Neural progenitor cell (in vitro differentiated cells): ENCODE results near the gene MAST2.

Source experiments
- CTCF ChIP-seq: fragments of 200-600 bp; sonication (generic); IDR thresholded peaks from 2 replicates; pipeline ENCODE4 v1.5.1; 2017; ENCODE audit warnings: antibody characterized with exemption, mild to moderate bottlenecking
- EZH2 ChIP-seq: fragments of 200-600 bp; sonication (generic); IDR thresholded peaks from 2 replicates; pipeline ENCODE4 v1.6.1; 2017; ENCODE audit warnings: antibody characterized with exemption, mild to moderate bottlenecking, moderate library complexity

DNA sequence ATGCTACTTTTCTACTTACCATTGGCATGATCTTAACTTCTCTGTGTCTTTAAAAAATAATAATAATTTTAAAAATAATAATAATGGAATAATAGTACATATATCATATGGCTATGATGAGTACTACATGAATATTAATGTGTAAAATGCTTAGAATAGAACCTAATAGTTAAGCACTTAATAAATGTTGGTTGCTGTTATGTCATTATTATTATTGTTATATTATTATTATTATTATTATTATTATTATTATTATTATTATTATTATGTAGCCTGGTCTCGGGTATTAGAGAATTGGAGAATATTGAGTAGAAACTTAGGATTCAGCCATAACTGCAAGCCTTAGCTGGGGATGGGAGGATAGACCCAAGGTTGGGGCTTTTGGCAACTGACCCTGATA lies 108.2 kb downstream of the MAST2 start:
- TF ChIP-seq EZH2 (no peak), CTCF (no peak)
